Nephron progenitor cell (in vitro differentiated cells): Measurements from ENCODE around the gene TMEM120A.

Experiments used
- DNase-seq: peaks from one replicate; pipeline ENCODE4 v3.0.0; 2021
- H3K27ac Mint-ChIP-seq: 2 replicates; pipeline ENCODE4 v1.8.0; 2021; ENCODE audit warnings: mild to moderate bottlenecking, moderate library complexity, mixed read lengths
- H3K27me3 Mint-ChIP-seq: 2 replicates; pipeline ENCODE4 v1.8.0; 2021; ENCODE audit warnings: mild to moderate bottlenecking, low read depth, mixed read lengths; ENCODE audit not compliant: poor library complexity
- H3K36me3 Mint-ChIP-seq: 2 replicates; pipeline ENCODE4 v1.8.0; 2021; ENCODE audit warnings: low read depth, mixed read lengths
- H3K4me1 Mint-ChIP-seq: 2 replicates; pipeline ENCODE4 v1.8.0; 2021; ENCODE audit warnings: mixed read lengths
- H3K4me3 Mint-ChIP-seq: 2 replicates; pipeline ENCODE4 v1.8.0; 2021; ENCODE audit warnings: mild to moderate bottlenecking, moderate library complexity, mixed read lengths
- H3K9me3 Mint-ChIP-seq: 2 replicates; pipeline ENCODE4 v1.8.0; 2021; ENCODE audit warnings: mild to moderate bottlenecking, moderate library complexity, mixed read lengths
- TF ChIP-seq, protein P1 (sequence below): fragments of 200-600 bp; sonication (generic); IDR thresholded peaks from 2 replicates; pipeline ENCODE4 v1.5.0; 2021; ENCODE audit warnings: antibody characterized with exemption

Gene TMEM120A

DNA sequence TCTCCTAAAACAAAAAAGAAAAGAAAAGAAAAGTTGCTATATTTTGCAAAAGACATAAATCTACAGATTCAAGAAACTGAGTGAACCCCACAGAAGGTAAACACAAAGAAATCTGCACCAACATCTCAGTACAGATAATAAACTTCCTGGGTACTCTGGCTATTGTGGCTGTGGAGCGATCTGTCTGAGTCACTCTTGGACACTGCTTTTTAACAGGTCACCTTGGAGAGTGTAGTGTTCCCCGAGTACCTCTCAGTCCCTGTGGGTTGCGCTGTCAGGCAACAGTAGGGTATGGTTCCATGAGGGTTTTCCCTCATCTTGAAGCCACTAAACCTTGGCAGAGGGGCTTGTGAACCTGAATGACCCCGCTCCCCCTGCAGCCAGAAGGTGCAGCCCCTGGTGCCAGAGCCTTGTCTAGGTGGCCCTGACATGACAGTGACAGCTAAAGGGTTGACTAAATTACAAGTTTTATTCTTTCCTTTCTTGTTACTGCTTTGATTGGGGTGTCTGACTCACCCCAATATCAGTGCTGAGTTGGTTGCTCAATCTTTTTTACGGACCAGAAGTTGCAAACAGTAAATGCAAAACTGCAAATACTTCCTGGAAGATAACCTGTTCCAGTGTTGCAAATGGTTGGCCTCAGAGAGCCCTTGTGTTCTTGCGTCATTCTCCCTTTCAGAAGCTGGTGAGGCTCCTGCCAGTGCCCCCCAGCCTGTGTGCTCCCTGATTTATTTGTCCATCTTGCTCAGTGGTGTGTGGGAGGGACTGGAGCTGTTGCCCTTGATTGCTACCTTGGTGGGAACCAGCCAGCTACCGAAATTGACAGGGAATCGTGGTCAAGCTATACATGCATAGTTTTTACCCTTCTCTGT lies 48.9 kb downstream of the TMEM120A start:
- TF ChIP-seq, protein P1, sequence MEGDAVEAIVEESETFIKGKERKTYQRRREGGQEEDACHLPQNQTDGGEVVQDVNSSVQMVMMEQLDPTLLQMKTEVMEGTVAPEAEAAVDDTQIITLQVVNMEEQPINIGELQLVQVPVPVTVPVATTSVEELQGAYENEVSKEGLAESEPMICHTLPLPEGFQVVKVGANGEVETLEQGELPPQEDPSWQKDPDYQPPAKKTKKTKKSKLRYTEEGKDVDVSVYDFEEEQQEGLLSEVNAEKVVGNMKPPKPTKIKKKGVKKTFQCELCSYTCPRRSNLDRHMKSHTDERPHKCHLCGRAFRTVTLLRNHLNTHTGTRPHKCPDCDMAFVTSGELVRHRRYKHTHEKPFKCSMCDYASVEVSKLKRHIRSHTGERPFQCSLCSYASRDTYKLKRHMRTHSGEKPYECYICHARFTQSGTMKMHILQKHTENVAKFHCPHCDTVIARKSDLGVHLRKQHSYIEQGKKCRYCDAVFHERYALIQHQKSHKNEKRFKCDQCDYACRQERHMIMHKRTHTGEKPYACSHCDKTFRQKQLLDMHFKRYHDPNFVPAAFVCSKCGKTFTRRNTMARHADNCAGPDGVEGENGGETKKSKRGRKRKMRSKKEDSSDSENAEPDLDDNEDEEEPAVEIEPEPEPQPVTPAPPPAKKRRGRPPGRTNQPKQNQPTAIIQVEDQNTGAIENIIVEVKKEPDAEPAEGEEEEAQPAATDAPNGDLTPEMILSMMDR = no peak
- Mint-ChIP-seq H3K4me1 (peaks cover 41% of the 10 kb centered on the region), H3K36me3 (peaks cover 29% of the 10 kb centered on the region), H3K27me3 (no peaks in the 10 kb centered on the region), H3K9me3 (no peaks in the 10 kb centered on the region), H3K27ac (no peak overlapping the region), H3K4me3 (peak overlapping the region; percentile 18)
- no peak for DNase-seq

DNA sequence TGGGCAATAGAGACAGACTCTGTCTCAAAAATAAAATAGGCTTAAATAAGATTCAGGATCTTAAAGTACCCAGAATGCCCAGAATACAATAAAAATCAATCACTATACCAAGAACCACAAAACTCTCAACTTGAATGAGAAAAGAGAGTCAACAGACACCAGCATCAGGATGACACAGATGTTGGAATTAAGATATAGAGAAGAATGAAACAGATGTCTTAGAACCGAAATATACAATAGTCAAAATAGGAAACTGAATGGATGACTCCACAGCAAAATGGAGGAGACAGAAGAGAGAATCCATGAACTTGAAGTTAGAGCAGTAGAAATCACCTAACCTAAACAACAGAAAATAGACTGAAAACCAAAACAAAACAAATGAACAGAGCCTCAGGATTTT lies 49.9 kb downstream of the TMEM120A start:
- H3K4me3 Mint-ChIP-seq = no peak overlapping the region
- H3K4me1 Mint-ChIP-seq = peaks cover 33% of the 10 kb centered on the region
- H3K27me3 Mint-ChIP-seq = no peaks in the 10 kb centered on the region
- no peak for DNase-seq
- no peak overlapping the region for H3K27ac Mint-ChIP-seq
- TF ChIP-seq, protein P1 = no peak
- peaks cover 29% of the 10 kb centered on the region for H3K36me3 Mint-ChIP-seq
- H3K9me3 Mint-ChIP-seq = no peaks in the 10 kb centered on the region

DNA sequence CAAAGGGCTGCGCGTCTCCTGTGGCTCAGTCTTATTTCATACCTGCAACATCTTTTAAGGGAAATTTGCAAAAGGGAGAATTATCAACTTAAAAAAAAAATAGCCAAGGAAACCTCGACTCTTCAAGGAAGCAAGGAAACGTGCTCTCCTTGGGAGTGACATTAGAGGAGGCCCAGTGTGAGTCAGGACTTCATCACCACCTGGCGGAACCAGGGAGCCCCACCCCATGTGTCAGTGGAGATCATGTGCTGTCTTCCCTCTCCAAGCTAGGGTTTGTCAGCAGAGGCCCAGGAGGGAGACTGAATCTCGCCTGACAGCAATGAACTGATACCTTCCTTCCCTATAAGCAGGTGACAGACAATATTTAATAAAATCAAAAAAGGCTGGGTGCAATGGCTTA lies 50.5 kb downstream of the TMEM120A start:
- Mint-ChIP-seq H3K4me3 (no peak overlapping the region), H3K36me3 (peaks cover 32% of the 10 kb centered on the region), H3K9me3 (no peaks in the 10 kb centered on the region)

DNA sequence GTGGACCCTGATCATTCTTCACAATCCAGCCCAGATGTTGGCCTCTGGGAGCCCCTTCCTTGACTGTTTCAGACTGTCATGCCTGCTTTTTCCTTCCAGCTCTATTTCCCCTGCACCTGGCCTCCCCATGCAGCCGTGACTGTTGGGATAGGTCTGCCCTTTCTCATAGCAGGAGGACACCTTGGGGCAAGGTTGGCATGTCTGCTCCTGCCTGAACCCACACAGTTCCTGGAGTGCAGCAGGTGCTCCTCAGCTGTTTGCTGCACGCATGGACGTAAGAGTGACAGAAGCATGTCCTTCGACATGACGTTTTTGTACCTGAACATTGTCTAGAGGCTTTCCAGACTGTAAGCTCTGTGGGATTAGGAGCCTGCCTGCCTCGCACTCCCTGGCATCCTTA lies 55.5 kb downstream of the TMEM120A start:
- TF ChIP-seq, protein P1 = no peak
- DNase-seq = no peak
- Mint-ChIP-seq H3K27ac (no peak overlapping the region), H3K4me1 (peaks cover 7% of the 10 kb centered on the region), H3K36me3 (peaks cover 29% of the 10 kb centered on the region), H3K9me3 (peaks cover 5% of the 10 kb centered on the region), H3K27me3 (no peaks in the 10 kb centered on the region), H3K4me3 (no peak overlapping the region)

More for the DNA sequence above, 50.5 kb downstream of the TMEM120A start:
- H3K27ac Mint-ChIP-seq = no peak overlapping the region
- H3K4me1 Mint-ChIP-seq = peaks cover 27% of the 10 kb centered on the region
- TF ChIP-seq, protein P1 = no peak
- no peaks in the 10 kb centered on the region for H3K27me3 Mint-ChIP-seq
- DNase-seq = no peak

DNA sequence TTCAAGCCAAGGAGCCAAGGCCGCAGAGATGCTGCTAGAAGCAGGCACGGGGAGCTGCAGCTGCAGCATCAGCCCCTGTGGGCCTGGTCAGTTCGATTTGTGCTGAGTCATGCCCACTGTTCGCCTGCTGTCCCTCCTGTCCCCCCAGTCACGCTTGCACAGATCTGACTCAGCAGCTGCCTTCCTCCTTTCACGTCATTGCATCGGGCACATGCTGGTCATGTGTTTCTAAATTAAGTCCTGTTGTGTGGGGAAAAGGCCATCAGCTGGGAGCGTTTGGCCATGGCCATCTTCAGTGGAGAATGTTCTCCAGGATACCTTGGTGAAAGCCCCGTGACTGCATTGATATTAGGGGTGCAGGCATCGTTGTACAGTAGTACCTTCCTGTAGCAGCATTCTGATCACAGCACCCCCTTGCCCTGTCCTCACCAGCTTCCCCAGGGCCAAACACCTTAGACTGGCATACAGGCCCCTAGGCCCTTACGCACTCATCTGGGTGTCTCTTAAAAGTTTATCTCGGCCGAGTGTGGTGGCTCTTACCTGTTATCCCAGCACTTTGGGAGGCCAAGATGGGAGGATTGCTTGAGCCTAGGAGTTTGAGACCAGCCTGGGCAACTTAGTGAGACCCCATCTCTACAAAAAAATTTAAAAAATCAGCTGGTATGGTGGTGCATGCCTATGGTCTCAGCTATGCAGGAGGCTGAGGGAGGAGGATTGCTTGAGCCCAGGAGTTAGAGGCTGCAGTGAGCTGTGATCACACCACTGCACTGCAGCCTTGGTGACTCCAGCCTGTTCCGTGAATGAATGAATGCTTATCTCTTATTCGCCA lies 56.2 kb downstream of the TMEM120A start:
- Mint-ChIP-seq H3K9me3 (peaks cover 9% of the 10 kb centered on the region), H3K4me3 (no peak overlapping the region), H3K27ac (peak overlapping the region; percentile 77), H3K36me3 (peaks cover 29% of the 10 kb centered on the region), H3K4me1 (peaks cover 7% of the 10 kb centered on the region), H3K27me3 (no peaks in the 10 kb centered on the region)
- no peak for DNase-seq
- TF ChIP-seq, protein P1 = no peak
